ENCODE results near the gene L3MBTL2. TPM values are rescaled to one million over a fixed set of nuclear protein-coding genes. Genes with fewer than 3 reads are reported as not detected.

The L3MBTL2 gene
- total and polyA plus RNA-seq, 10 of the 15 experiments (the other 5 are each of a cell fraction or from before 2014, with no cell fraction given) = 13.2 to 37.6 (median 28.2) TPM

- no peak overlapping the region for H3K27ac ChIP-seq (ENCODE audit: control insufficient read depth, insufficient read depth)
- DNase-seq (ENCODE audit: low read depth, low spot score) (no peak), FAIRE-seq (no peak), ATAC-seq (no peak)
- H3K36me3 ChIP-seq (ENCODE audit: control insufficient read depth in 2 of 2, insufficient read depth in 2 of 2, low read length in 1 of 2) = peaks cover 26 to 50% of the 10 kb centered on the region in 2 experiments; a peak in 3 of 4 replicates
- BruUV-seq (replicated peaks) = no TSS peak
- POLR2A ChIA-PET = interaction anchor here (0.6 kb wide), 1 partner anchor 364 kb away, joined by 4 read pairs; no protein-coding TSS in a partner anchor
- WGBS (ENCODE audit: insufficient coverage, insufficient replicate concordance, low lambda C conversion rate, missing lambda C conversion rate) = 100% methylated on average over 2 of the region's 2 CpGs
- no peak overlapping the region for H3K9ac ChIP-seq (ENCODE audit: control insufficient read depth, insufficient read depth, low read length)
- no peaks in the 10 kb centered on the region for H3K27me3 ChIP-seq (replicated peaks in 1 of 2; ENCODE audit: control insufficient read depth in 2 of 2, insufficient read depth in 2 of 2, low read length in 1 of 2)
- H3K4me3 ChIP-seq = no peak overlapping the region
- H3K4me2 ChIP-seq (ENCODE audit: control insufficient read depth, insufficient read depth) = no peak overlapping the region
- H4K20me1 ChIP-seq (ENCODE audit: control insufficient read depth, insufficient read depth) = no peaks in the 10 kb centered on the region
- CTCF ChIA-PET = no interaction called here
- RAD21 ChIA-PET (ENCODE audit: unreplicated experiment) = no interaction called here
- no peak overlapping the region for H2AFZ ChIP-seq (ENCODE audit: control insufficient read depth, low read depth, low read length)
- intact Hi-C loops (cut with micrococcal nuclease; ENCODE audit: unreplicated experiment) = no loop called here
- H3K9me3 ChIP-seq (replicated peaks; ENCODE audit: control insufficient read depth, insufficient read depth, low read length) = no peaks in the 10 kb centered on the region
- TF ChIP-seq MTA3 (IDR thresholded peaks at IDR 0.05; ENCODE audit: borderline replicate concordance, low read length) (no peak), PAX5 (IDR thresholded peaks at IDR 0.05; ENCODE audit: borderline replicate concordance, low read depth, low read length) (no peak)
- H3K4me1 ChIP-seq (ENCODE audit: control insufficient read depth, insufficient read depth, low read length) = no peaks in the 10 kb centered on the region
- no peaks in the 10 kb centered on the region for H3K79me2 ChIP-seq (ENCODE audit: control insufficient read depth, insufficient read depth, low read length)
- in situ Hi-C loops (cut with MboI) = no loop called here
- SMC1A ChIA-PET (ENCODE audit: uncharacterized antibody, unreplicated experiment) = no interaction called here
Measured at GRCh38 chr22:41263704-41264103, 58.6 kb downstream of the L3MBTL2 start.

GRCh38 chr22:41264408-41264941 is 59.4 kb downstream of the L3MBTL2 start:
- in situ Hi-C loops (cut with MboI) = no loop called here
- intact Hi-C loops (cut with micrococcal nuclease; ENCODE audit: unreplicated experiment) = no loop called here
- no peaks in the 10 kb centered on the region for H3K79me2 ChIP-seq (ENCODE audit: control insufficient read depth, insufficient read depth, low read length)
- TF ChIP-seq ZNF622 (IDR thresholded peaks at IDR 0.05) (no peak), MXI1 (IDR thresholded peaks at IDR 0.05; ENCODE audit: low read depth, low read length) (no peak), MTA2 (IDR thresholded peaks at IDR 0.05; ENCODE audit: low read depth) (no peak), MEF2A (IDR thresholded peaks at IDR 0.05; ENCODE audit: insufficient read depth, low read depth, low read length) (no peak), POLR2AphosphoS2 (IDR thresholded peaks at IDR 0.05; ENCODE audit: low read depth, low read length) (no peak), CBX3 (IDR thresholded peaks at IDR 0.05; ENCODE audit: borderline replicate concordance, low read depth) (no peak), NFYB (IDR thresholded peaks at IDR 0.05; ENCODE audit: insufficient read depth, low read depth, low read length) (no peak), HDGF (IDR thresholded peaks at IDR 0.05) (no peak), E2F4 (IDR thresholded peaks at IDR 0.05; ENCODE audit: low read depth, low read length) (no peak), IRF3 (IDR thresholded peaks at IDR 0.05) (no peak), CREM (IDR thresholded peaks at IDR 0.05; ENCODE audit: low read depth) (no peak)

More at GRCh38 chr22:41264408-41264941, 59.4 kb downstream of the L3MBTL2 start:
- Histone ChIP-seq H3K4me2 (ENCODE audit: control insufficient read depth, insufficient read depth) (no peak overlapping the region), H4K20me1 (ENCODE audit: control insufficient read depth, insufficient read depth) (no peaks in the 10 kb centered on the region), H3K4me1 (ENCODE audit: control insufficient read depth, insufficient read depth, low read length) (no peaks in the 10 kb centered on the region), H3K27ac (ENCODE audit: control insufficient read depth, insufficient read depth) (no peak overlapping the region), H3K36me3 (ENCODE audit: control insufficient read depth in 2 of 2, insufficient read depth in 2 of 2, low read length in 1 of 2) (peaks cover 26 to 47% of the 10 kb centered on the region in 2 experiments; a peak in 3 of 4 replicates), H3K9ac (ENCODE audit: control insufficient read depth, insufficient read depth, low read length) (no peak overlapping the region), H3K27me3 (replicated peaks in 1 of 2; ENCODE audit: control insufficient read depth in 2 of 2, insufficient read depth in 2 of 2, low read length in 1 of 2) (no peaks in the 10 kb centered on the region), H3K9me3 (replicated peaks; ENCODE audit: control insufficient read depth, insufficient read depth, low read length) (no peaks in the 10 kb centered on the region), H3K4me3 (no peak overlapping the region), H2AFZ (ENCODE audit: control insufficient read depth, low read depth, low read length) (no peak overlapping the region)
- DNase-seq (ENCODE audit: low read depth, low spot score) (no peak), FAIRE-seq (no peak), ATAC-seq (no peak)
- CTCF ChIA-PET = interaction anchor here (0.6 kb wide), 1 partner anchor 446 kb away, joined by 4 read pairs; no protein-coding TSS in a partner anchor
- RAD21 ChIA-PET (ENCODE audit: unreplicated experiment) = no interaction called here
- POLR2A ChIA-PET = no interaction called here
- BruUV-seq (replicated peaks) = no TSS peak
- 96% methylated on average over 15 of the region's 15 CpGs for WGBS (ENCODE audit: insufficient coverage, insufficient replicate concordance, low lambda C conversion rate, missing lambda C conversion rate)
- SMC1A ChIA-PET (ENCODE audit: uncharacterized antibody, unreplicated experiment) = no interaction called here

Data from GM12878 (cell line).